ENCODE results near the gene HPS6.

DNA sequence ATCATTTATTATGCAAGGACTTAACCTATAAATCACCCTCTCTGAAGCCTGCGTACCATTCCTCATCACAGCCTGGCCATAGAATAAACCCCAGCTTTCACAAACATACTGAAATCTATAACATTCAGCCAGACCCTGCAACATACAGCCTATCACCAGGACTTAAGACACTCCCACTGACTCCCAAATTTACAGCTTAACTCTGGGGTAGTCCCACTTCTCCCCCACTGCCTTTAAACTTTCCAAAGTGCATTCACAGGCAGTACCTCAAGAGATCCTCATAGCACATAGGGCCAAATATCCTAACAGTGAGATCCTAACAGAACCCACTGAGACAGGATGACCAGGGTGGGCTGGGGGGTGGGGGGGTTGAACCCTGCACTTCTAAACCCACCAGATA is 51.5 kb downstream of the HPS6 start:
- TF ChIP-seq, protein P1, sequence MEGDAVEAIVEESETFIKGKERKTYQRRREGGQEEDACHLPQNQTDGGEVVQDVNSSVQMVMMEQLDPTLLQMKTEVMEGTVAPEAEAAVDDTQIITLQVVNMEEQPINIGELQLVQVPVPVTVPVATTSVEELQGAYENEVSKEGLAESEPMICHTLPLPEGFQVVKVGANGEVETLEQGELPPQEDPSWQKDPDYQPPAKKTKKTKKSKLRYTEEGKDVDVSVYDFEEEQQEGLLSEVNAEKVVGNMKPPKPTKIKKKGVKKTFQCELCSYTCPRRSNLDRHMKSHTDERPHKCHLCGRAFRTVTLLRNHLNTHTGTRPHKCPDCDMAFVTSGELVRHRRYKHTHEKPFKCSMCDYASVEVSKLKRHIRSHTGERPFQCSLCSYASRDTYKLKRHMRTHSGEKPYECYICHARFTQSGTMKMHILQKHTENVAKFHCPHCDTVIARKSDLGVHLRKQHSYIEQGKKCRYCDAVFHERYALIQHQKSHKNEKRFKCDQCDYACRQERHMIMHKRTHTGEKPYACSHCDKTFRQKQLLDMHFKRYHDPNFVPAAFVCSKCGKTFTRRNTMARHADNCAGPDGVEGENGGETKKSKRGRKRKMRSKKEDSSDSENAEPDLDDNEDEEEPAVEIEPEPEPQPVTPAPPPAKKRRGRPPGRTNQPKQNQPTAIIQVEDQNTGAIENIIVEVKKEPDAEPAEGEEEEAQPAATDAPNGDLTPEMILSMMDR (conservative IDR thresholded peaks at IDR 0.05 in 1 of 2, IDR thresholded peaks at IDR 0.05 in 1 of 2; ENCODE audit: extremely low read depth in 1 of 2, insufficient read depth in 1 of 2, low read depth in 1 of 2, low read length in 2 of 2) = no peak
- no peak for TF ChIP-seq EZH2 (IDR thresholded peaks at IDR 0.05; ENCODE audit: borderline replicate concordance, low read length)

Measured in mammary epithelial cell (primary cell).